WI38 (cell line): ENCODE results near the gene ARL15.

Experiments used
- H3K4me3 ChIP-seq: 2 replicates; pipeline ENCODE4 v1.5.1; 2011; ENCODE audit warnings: low read depth, mild to moderate bottlenecking, control low read depth, low read length
- CTCF ChIP-seq: IDR thresholded peaks from 2 replicates; pipeline ENCODE4 v1.5.1; 2012; ENCODE audit warnings: low read depth, mild to moderate bottlenecking, control low read depth, low read length

ARL15 gene

GRCh38 chr5:54206580-54207229 lies 103.7 kb downstream of the ARL15 start:
- H3K4me3 ChIP-seq: no peak overlapping the region
- TF ChIP-seq CTCF: no peak

- H3K4me3 ChIP-seq: no peak overlapping the region
- no peak for TF ChIP-seq CTCF
These were observed 104.5 kb downstream of the ARL15 start for GRCh38 chr5:54205918-54206317.

GRCh38 chr5:54205453-54205852 lies 104.9 kb downstream of the ARL15 start:
- no peak overlapping the region for H3K4me3 ChIP-seq
- no peak for TF ChIP-seq CTCF

GRCh38 chr5:54197018-54197417 lies 113.4 kb downstream of the ARL15 start:
- H3K4me3 ChIP-seq: no peak overlapping the region
- no peak for TF ChIP-seq CTCF

- H3K4me3 ChIP-seq: no peak overlapping the region
- no peak for TF ChIP-seq CTCF
These were observed 114.7 kb downstream of the ARL15 start for GRCh38 chr5:54195701-54196100.

- no peak for TF ChIP-seq CTCF
- H3K4me3 ChIP-seq: no peak overlapping the region
These were observed 116.1 kb downstream of the ARL15 start for GRCh38 chr5:54194318-54194717.

- no peak overlapping the region for H3K4me3 ChIP-seq
- no peak for TF ChIP-seq CTCF
These were observed 122.7 kb downstream of the ARL15 start for GRCh38 chr5:54187694-54188093.
